K562 (cell line): Measurements from ENCODE around the gene FOXR1. TPM values are rescaled to one million over a fixed set of nuclear protein-coding genes. Genes with fewer than 3 reads are reported as not detected.

Source experiments
- ATAC-seq: fragments of 200-7000 bp; cut with Tn5 transposase; 3 replicates; pipeline ENCODE4 v1.9.1; 2020; ENCODE audit warnings: moderate library complexity
- BruUV-seq: library from RNA; stranded (reverse); fragments of 400-500 nt; replicated peaks from 2 replicates; lab custom pipeline; 2021; lab: Mats Ljungman, UMichigan
- CTCF ChIA-PET: fragments of 300-600 bp; formaldehyde crosslinking; extraction: SDS; loops from one replicate; lab custom pipeline; 2021; ENCODE audit warnings: low intra/inter-chr PET ratio; lab: Yijun Ruan, JAX
- POLR2A ChIA-PET: fragments of 300-600, 350-650 bp; sonication (Branson Sonifier 250); formaldehyde crosslinking; extraction: SDS; loops from one replicate; lab custom pipeline; 2021; ENCODE audit warnings: antibody characterized with exemption, inconsistent platforms; lab: Yijun Ruan, JAX
- DNase-seq, 4 experiments: peaks; one replicate each; pipeline versions ENCODE4 v3.0.0 to v3.0.0-alpha.2; 2011 to 2018; ENCODE audit warnings: low spot score in 3 of 4, mixed read lengths in 3 of 4; ENCODE audit errors: extremely low read depth in 1 of 4
- FAIRE-seq: peaks from 2 replicates; lab custom pipeline; 2011; peaks lifted over from hg19 to GRCh38; lab: Jason Lieb, UNC
- H2AFZ ChIP-seq: 2 replicates; pipeline ENCODE4 v1.6.0; 2011; ENCODE audit warnings: low read depth, low read length, control low read depth, inconsistent platforms
- H3K27ac ChIP-seq: fragments of 200-600 bp; 3 replicates; pipeline ENCODE4 v1.8.0; 2011; ENCODE audit warnings: low read depth, mild to moderate bottlenecking, control low read depth, inconsistent platforms, low read length, moderate library complexity, mixed read lengths; ENCODE audit errors: extremely low read depth
- H3K27me3 ChIP-seq, 2 experiments: fragments of 300-600 bp in 1 of 2; 2 replicates in 1 of 2; 3 replicates in 1 of 2; pipeline versions ENCODE4 v1.6.0 to v1.8.0; 2011; ENCODE audit warnings: inconsistent platforms in 2 of 2, low read length in 2 of 2, mild to moderate bottlenecking in 1 of 2, mixed read lengths in 1 of 2, moderate library complexity in 1 of 2; ENCODE audit not compliant: control insufficient read depth in 2 of 2, insufficient read depth in 2 of 2
- H3K36me3 ChIP-seq: fragments of 300-600 bp; 3 replicates; pipeline ENCODE4 v1.8.0; 2011; ENCODE audit warnings: mild to moderate bottlenecking, low read length, inconsistent platforms; ENCODE audit not compliant: control insufficient read depth, insufficient read depth
- H3K4me1 ChIP-seq, 2 experiments: fragments of 200-600 bp in 1 of 2; replicated peaks in 1 of 2; 2 replicates in 1 of 2; 3 replicates in 1 of 2; pipeline versions ENCODE4 v1.5.1 to v1.8.0; 2011; ENCODE audit warnings: inconsistent platforms in 2 of 2, low read length in 2 of 2, mild to moderate bottlenecking in 1 of 2, mixed read lengths in 1 of 2, moderate library complexity in 1 of 2; ENCODE audit not compliant: control insufficient read depth in 2 of 2, insufficient read depth in 2 of 2
- H3K4me2 ChIP-seq: 2 replicates; pipeline ENCODE4 v1.6.1; 2011; ENCODE audit warnings: low read length, control low read depth, inconsistent platforms, mixed read lengths; ENCODE audit not compliant: insufficient read depth
- H3K4me3 ChIP-seq: fragments of 200-600 bp; sonication (generic), shearing (Covaris generic); 2 replicates; pipeline ENCODE4 v1.5.1; 2016; ENCODE audit warnings: control low read depth, inconsistent platforms
- H3K79me2 ChIP-seq: fragments of 200-600 bp; 3 replicates; pipeline ENCODE4 v1.8.0; 2011; ENCODE audit warnings: low read length, inconsistent platforms; ENCODE audit not compliant: control insufficient read depth, insufficient read depth
- H3K9ac ChIP-seq, 2 experiments: 2 replicates each; pipeline versions ENCODE4 v1.6.0 to v1.6.1; 2011; ENCODE audit warnings: low read depth in 2 of 2, low read length in 2 of 2, control low read depth in 1 of 2, inconsistent platforms in 1 of 2, mild to moderate bottlenecking in 1 of 2, mixed read lengths in 1 of 2; ENCODE audit not compliant: insufficient read depth in 1 of 2
- H3K9me1 ChIP-seq: one replicate; pipeline ENCODE4 v1.6.0; 2011; ENCODE audit warnings: inconsistent platforms, mild to moderate bottlenecking, low read length, moderate library complexity; ENCODE audit not compliant: control insufficient read depth, insufficient read depth
- H3K9me3 ChIP-seq: replicated peaks from 2 replicates; pipeline ENCODE4 v1.5.1; 2011; ENCODE audit warnings: low read depth, low read length, inconsistent platforms; ENCODE audit not compliant: control insufficient read depth, insufficient read depth
- H4K20me1 ChIP-seq: replicated peaks from 2 replicates; pipeline ENCODE4 v1.6.1; 2011; ENCODE audit warnings: low read length, inconsistent platforms, mixed read lengths; ENCODE audit not compliant: control insufficient read depth, insufficient read depth
- GTF2A2 ChIP-seq: IDR thresholded peaks from 2 replicates; pipeline ENCODE4 v1.6.1; 2016; ENCODE audit warnings: mild to moderate bottlenecking, missing genetic modification characterization, missing compliant biosample characterization
- MAFK ChIP-seq: IDR thresholded peaks from 2 replicates; pipeline ENCODE4 v1.6.1; 2011; ENCODE audit warnings: low read length, improper control_type of control experiment
- PRDM10 ChIP-seq: fragments of 450-650 bp; IDR thresholded peaks from 2 replicates; pipeline ENCODE4 v1.6.1; 2018; ENCODE audit not compliant: partially characterized antibody
- ZNF644 ChIP-seq: fragments of 200-800 bp; sonication (Bioruptor generic); IDR thresholded peaks from 2 replicates; pipeline ENCODE4 v1.6.1; 2016; ENCODE audit warnings: low read depth, missing genetic modification characterization, missing compliant biosample characterization
- WGBS: fragments of 100-300 bp; shearing (Covaris generic); methylation state at CpG from one replicate; pipeline ENCODE4 v1.1.6; 2016; ENCODE audit warnings: low coverage, mixed read lengths; ENCODE audit not compliant: insufficient coverage; ENCODE audit errors: missing lambda C conversion rate; 5-methylcytosine and 5-hydroxymethylcytosine counted together
- in situ Hi-C: fragments of 300-500 bp; cut with MboI; formaldehyde crosslinking; loops from 4 replicates; pipeline ENCODE4 v1.15.0; 2018; ENCODE audit warnings: inconsistent platforms, mixed read lengths
- intact Hi-C: fragments of 100-400 bp; cut with micrococcal nuclease; formaldehyde crosslinking; loops from 2 replicates; pipeline ENCODE4 v1.14.2; 2022
- polyA plus RNA-seq, 8 experiments: library from polyadenylated mRNA; depleted of rRNA in 4 of 8; stranded (reverse) in 5 of 8; unstranded in 3 of 8; fragments of >200 nt; fragmentation: Nextera tagmentation in 2 of 8; fragmentation: Illumina TruSeq in 1 of 8; extraction: Ambion mirVana in 2 of 8; extraction: Trizol in 1 of 8; gene quantifications; 2 replicates each; pipeline versions ENCODE4 v1.2.1 to v1.2.3, GENCODE V29; 2011 to 2014; ENCODE audit warnings: inconsistent platforms in 1 of 8, missing spikeins in 1 of 8
- total RNA-seq, 7 experiments: library from RNA; depleted of rRNA in 6 of 7; stranded (reverse); fragments of >200 nt in 6 of 7; fragmentation: Illumina TruSeq in 2 of 7; extraction: Trizol in 2 of 7; gene quantifications; 2 replicates each; pipeline versions ENCODE4 v1.2.1 to v1.2.3, GENCODE V29; 2011 to 2021; ENCODE audit warnings: low replicate concordance in 1 of 7

FOXR1 gene
- total and polyA plus RNA-seq, 9 of the 15 experiments (the other 6 are each of a cell fraction or from before 2014, with no cell fraction given) = not detected

- TF ChIP-seq ZNF644 (no peak), GTF2A2 (tag) (no peak)
These were observed 56.2 kb downstream of the FOXR1 start (continued) for GRCh38 chr11:119027561-119028345.

- H3K9me3 ChIP-seq = no peaks in the 10 kb centered on the region
- in situ Hi-C loops = no loop called here
- H3K27ac ChIP-seq = peak overlapping the region; percentile 92
- intact Hi-C loops = no loop called here
- no peaks in the 10 kb centered on the region for H3K9me1 ChIP-seq
- ChIA-PET POLR2A (interaction anchor here (0.6 to 5.2 kb wide), 6 partner anchors 9 to 366 kb away, joined by 3 to 33 read pairs (median 4); partner anchors contain the start of gene TRAPPC4), CTCF (no interaction called here)
- FAIRE-seq (no peak), ATAC-seq (no peak)
- WGBS = 54% methylated on average over 9 of the region's 9 CpGs
- H3K9ac ChIP-seq = peak overlapping the region; percentile 86 to 99
- TF ChIP-seq PRDM10 (peak; percentile 68), MAFK (no peak)
- TF ChIP-seq, all 486 proteins: peak for 1
- Histone ChIP-seq H3K4me3 (no peak overlapping the region; the same call in 1 of the 2 replicates), H3K79me2 (peaks cover 47% of the 10 kb centered on the region), H3K4me2 (peak overlapping the region; percentile 98), H4K20me1 (peaks cover 22% of the 10 kb centered on the region), H3K4me1 (peaks cover 50 to 56% of the 10 kb centered on the region in 2 experiments), H2AFZ (no peak overlapping the region), H3K36me3 (peaks cover 57% of the 10 kb centered on the region), H3K27me3 (no peaks in the 10 kb centered on the region)
- BruUV-seq = no TSS peak
- no peak for DNase-seq
These were observed 56.9 kb downstream of the FOXR1 start for GRCh38 chr11:119028346-119029068.
